GM19193 (cell line): Measurements from ENCODE around the gene UBQLN4.

Experiments used
- POLR2A ChIP-seq: IDR thresholded peaks from 4 replicates; pipeline ENCODE4 v1.6.1; 2011; ENCODE audit not compliant: insufficient read depth, insufficient read length; ENCODE audit errors: extremely low read depth

Gene UBQLN4

GRCh38 chr1:156009404-156009803, 44.2 kb downstream of the UBQLN4 start:
- no peak for TF ChIP-seq POLR2A

GRCh38 chr1:156006666-156007376, 46.8 kb downstream of the UBQLN4 start:
- TF ChIP-seq POLR2A = no peak

GRCh38 chr1:156004843-156005584, 48.6 kb downstream of the UBQLN4 start:
- no peak for TF ChIP-seq POLR2A

GRCh38 chr1:156003923-156004188, 49.7 kb downstream of the UBQLN4 start:
- TF ChIP-seq POLR2A = no peak

GRCh38 chr1:156002188-156002911, 51.2 kb downstream of the UBQLN4 start:
- no peak for TF ChIP-seq POLR2A

GRCh38 chr1:156001662-156002171, 51.9 kb downstream of the UBQLN4 start:
- TF ChIP-seq POLR2A = no peak

- no peak for TF ChIP-seq POLR2A
Observed at GRCh38 chr1:156001021-156001661, 52.5 kb downstream of the UBQLN4 start.

GRCh38 chr1:155999964-156000363, 53.6 kb downstream of the UBQLN4 start:
- TF ChIP-seq POLR2A = no peak

- no peak for TF ChIP-seq POLR2A
Observed at GRCh38 chr1:155996166-155996565, 57.4 kb downstream of the UBQLN4 start.

- no peak for TF ChIP-seq POLR2A
Observed at GRCh38 chr1:155993595-155993994, 60.0 kb downstream of the UBQLN4 start.

- TF ChIP-seq POLR2A = no peak
Observed at GRCh38 chr1:155990005-155990739, 63.4 kb downstream of the UBQLN4 start.

- no peak for TF ChIP-seq POLR2A
Observed at GRCh38 chr1:155989242-155990004, 64.2 kb downstream of the UBQLN4 start.
